ENCODE results near the gene ASTN1. TPM values are rescaled to one million over a fixed set of nuclear protein-coding genes. Genes with fewer than 3 reads are reported as not detected.

Gene ASTN1
- total and polyA plus RNA-seq, 11 donors, result 0.15 to 3.6 (median 0.44) TPM

GRCh38 chr1:177122461-177123251, 41.9 kb downstream of the ASTN1 start:
- DNase-seq (no peak), ATAC-seq (no peak)
- H3K27ac ChIP-seq, result no peak overlapping the region
- H3K4me1 ChIP-seq, result no peaks in the 10 kb centered on the region
- no peaks in the 10 kb centered on the region for H3K27me3 ChIP-seq
- WGBS, 4 donors, result 85 to 87% (median 86%) methylated on average over 12 of the region's 12 CpGs
- H3K4me3 ChIP-seq, result no peak overlapping the region
- H3K36me3 ChIP-seq, result no peaks in the 10 kb centered on the region
- TF ChIP-seq CTCF (IDR thresholded peaks at IDR 0.05) (no peak), POLR2A (IDR thresholded peaks at IDR 0.05) (no peak)
- no peaks in the 10 kb centered on the region for H3K9me3 ChIP-seq
- intact Hi-C loops (cut with DNase I), result loop anchor here in 1 of 10 donors (5.0 kb wide), 1 partner anchor 320 kb away; no protein-coding TSS in a partner anchor

- DNase-seq (no peak), ATAC-seq (no peak)
- Histone ChIP-seq H3K36me3 (no peaks in the 10 kb centered on the region), H3K27me3 (peaks cover 0 to 4% (median 0%) of the 10 kb centered on the region in 9 donors), H3K9me3 (no peaks in the 10 kb centered on the region), H3K4me1 (no peaks in the 10 kb centered on the region), H3K27ac (no peak overlapping the region), H3K4me3 (no peak overlapping the region)
- WGBS, 4 donors, result 70 to 83% (median 75%) methylated on average over 4 of the region's 4 CpGs
- intact Hi-C loops (cut with DNase I), result no loop called here
- TF ChIP-seq POLR2A (IDR thresholded peaks at IDR 0.05) (no peak), CTCF (IDR thresholded peaks at IDR 0.05) (no peak)
Observed at GRCh38 chr1:177119311-177119710, 45.2 kb downstream of the ASTN1 start.

- ATAC-seq (no peak), DNase-seq (no peak)
- no peak overlapping the region for H3K27ac ChIP-seq
- no peaks in the 10 kb centered on the region for H3K36me3 ChIP-seq
- no peaks in the 10 kb centered on the region for H3K4me1 ChIP-seq
- H3K4me3 ChIP-seq, result no peak overlapping the region
- no peaks in the 10 kb centered on the region for H3K9me3 ChIP-seq
- TF ChIP-seq POLR2A (IDR thresholded peaks at IDR 0.05) (no peak), CTCF (IDR thresholded peaks at IDR 0.05) (no peak)
- peaks cover 0 to 4% (median 0%) of the 10 kb centered on the region in 9 donors for H3K27me3 ChIP-seq
- 75 to 83% (median 81%) methylated on average over 4 of the region's 4 CpGs for WGBS, 4 donors
- intact Hi-C loops (cut with DNase I), result no loop called here
Observed at GRCh38 chr1:177118901-177119300, 45.6 kb downstream of the ASTN1 start.

- no peak overlapping the region for H3K27ac ChIP-seq
- no peaks in the 10 kb centered on the region for H3K36me3 ChIP-seq
- H3K4me3 ChIP-seq, result no peak overlapping the region
- H3K9me3 ChIP-seq, result no peaks in the 10 kb centered on the region
- TF ChIP-seq CTCF (IDR thresholded peaks at IDR 0.05), result no peak
- no peak for TF ChIP-seq POLR2A (IDR thresholded peaks at IDR 0.05)
- intact Hi-C loops (cut with DNase I), result no loop called here
- ATAC-seq (no peak), DNase-seq (no peak)
- WGBS, 4 donors, result 72 to 81% (median 73%) methylated on average over 4 of the region's 4 CpGs
- H3K4me1 ChIP-seq, result no peaks in the 10 kb centered on the region
- peaks cover 0 to 7% (median 0%) of the 10 kb centered on the region in 9 donors for H3K27me3 ChIP-seq
Observed at GRCh38 chr1:177116941-177117340, 47.6 kb downstream of the ASTN1 start.

All from heart left ventricle (tissue), 16 donors.